A673 (cell line): ENCODE measurements around the gene FLYWCH1. TPM values are rescaled to one million over a fixed set of nuclear protein-coding genes. Genes with fewer than 3 reads are reported as not detected.
A peak's percentile ranks its signal among the peaks of the same experiment; 100 is the strongest.

ENCODE experiments used
- BruUV-seq: library from RNA; stranded (reverse); fragments of 400-500 nt; replicated peaks from 2 replicates; lab custom pipeline; 2021; lab: Mats Ljungman, UMichigan
- CTCF ChIA-PET: fragments of 300-600 bp; sonication (Branson Sonifier 250); formaldehyde crosslinking; loops from one replicate; lab custom pipeline; 2022; ENCODE audit warnings: antibody characterized with exemption; lab: Charles Lee
- POLR2A ChIA-PET: fragments of 300-600 bp; sonication (Branson Sonifier 250); formaldehyde crosslinking; loops from one replicate; lab custom pipeline; 2022; ENCODE audit warnings: antibody characterized with exemption; ENCODE audit not compliant: low non-redundant PET; lab: Charles Lee
- DNase-seq: peaks from one replicate; pipeline ENCODE4 v3.0.0-alpha.2; 2015; ENCODE audit warnings: low spot score
- H3K27ac ChIP-seq: fragments of 200-600 bp; sonication (generic); 2 replicates; pipeline ENCODE4 v1.5.1; 2016; ENCODE audit warnings: mixed run types, low read depth, mild to moderate bottlenecking, mixed read lengths, antibody characterized with exemption, low read length; ENCODE audit not compliant: poor library complexity, severe bottlenecking
- H3K27me3 ChIP-seq: fragments of 200-600 bp; sonication (generic); replicated peaks from 2 replicates; pipeline ENCODE4 v1.6.1; 2017; ENCODE audit warnings: mixed run types, low read depth, mild to moderate bottlenecking, mixed read lengths, antibody characterized with exemption, low read length; ENCODE audit not compliant: insufficient read depth, poor library complexity
- H3K36me3 ChIP-seq: fragments of 200-600 bp; sonication (generic); 2 replicates; pipeline ENCODE4 v1.6.1; 2016; ENCODE audit warnings: mixed run types, mild to moderate bottlenecking, mixed read lengths, antibody characterized with exemption, low read length; ENCODE audit not compliant: insufficient read depth, poor library complexity, severe bottlenecking
- H3K4me1 ChIP-seq: fragments of 200-600 bp; sonication (generic); 2 replicates; pipeline ENCODE4 v1.6.1; 2017; ENCODE audit warnings: mixed run types, mild to moderate bottlenecking, mixed read lengths, antibody characterized with exemption, low read length; ENCODE audit not compliant: insufficient read depth, poor library complexity, severe bottlenecking
- H3K4me3 ChIP-seq: fragments of 200-600 bp; sonication (generic); 2 replicates; pipeline ENCODE4 v1.5.1; 2016; ENCODE audit warnings: low read depth, mixed run types, mild to moderate bottlenecking, mixed read lengths, low read length; ENCODE audit not compliant: poor library complexity, severe bottlenecking
- H3K9me3 ChIP-seq: fragments of 200-600 bp; sonication (generic); 2 replicates; pipeline ENCODE4 v1.6.1; 2016; ENCODE audit warnings: mixed run types, low read depth, mild to moderate bottlenecking, mixed read lengths, antibody characterized with exemption, low read length; ENCODE audit not compliant: poor library complexity, severe bottlenecking
- EZH2 ChIP-seq: fragments of 200-600 bp; sonication (generic); IDR thresholded peaks from 2 replicates; pipeline ENCODE4 v1.6.1; 2017; ENCODE audit warnings: borderline replicate concordance, low read depth, mild to moderate bottlenecking, mixed read lengths, antibody characterized with exemption, low read length; ENCODE audit not compliant: poor library complexity, severe bottlenecking
- intact Hi-C: fragments of 100-400 bp; cut with micrococcal nuclease; formaldehyde crosslinking; loops from one replicate; pipeline ENCODE4 v1.10.0; 2022; ENCODE audit not compliant: unreplicated experiment
- total RNA-seq: library from RNA; stranded (reverse); gene quantifications from 2 replicates; pipeline ENCODE4 v1.2.3, GENCODE V29; 2021
- TF ChIP-seq, protein P1 (sequence below): fragments of 300-800, 200-600 bp; sonication (generic); conservative IDR thresholded peaks from 2 replicates; pipeline ENCODE4 v1.5.1; 2017; ENCODE audit warnings: low read depth, mild to moderate bottlenecking, antibody characterized with exemption, low read length, moderate library complexity, mixed read lengths

Gene FLYWCH1
- total RNA-seq, 1 experiment from 2014 or later: 46.8 TPM

DNA sequence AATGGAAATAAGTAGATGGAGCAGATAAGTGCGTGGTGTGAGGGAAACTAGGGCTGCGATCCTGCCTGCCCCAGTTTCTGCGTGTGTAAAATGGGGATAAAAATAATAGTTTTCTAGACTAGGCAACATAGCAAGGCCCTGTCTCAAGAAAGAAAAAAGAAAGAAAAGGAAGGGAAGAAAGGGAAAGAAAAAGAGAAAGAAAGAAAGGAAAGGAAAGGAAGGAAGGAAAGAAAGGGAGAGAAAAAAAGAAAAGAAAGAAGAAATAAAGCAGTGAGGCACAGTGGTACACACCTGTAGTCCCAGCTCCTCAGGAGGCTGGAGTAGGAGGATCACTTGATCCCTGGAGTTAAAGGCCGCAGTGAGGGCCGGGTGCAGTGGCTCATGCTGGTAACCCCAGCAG lies 70.7 kb downstream of the FLYWCH1 start:
- no peaks in the 10 kb centered on the region for H3K36me3 ChIP-seq
- H3K27ac ChIP-seq: no peak overlapping the region
- ChIA-PET POLR2A (interaction anchor here (0.7 kb wide), 1 partner anchor 18 kb away, joined by 12 read pairs; no protein-coding TSS in a partner anchor), CTCF (interaction anchor here (0.7 kb wide), 1 partner anchor 318 kb away, joined by 7 read pairs; no protein-coding TSS in a partner anchor)
- no TSS peak for BruUV-seq
- no peak for DNase-seq
- no peak overlapping the region for H3K4me3 ChIP-seq
- H3K4me1 ChIP-seq: peaks cover 10% of the 10 kb centered on the region
- TF ChIP-seq EZH2: no peak
- TF ChIP-seq, protein P1, sequence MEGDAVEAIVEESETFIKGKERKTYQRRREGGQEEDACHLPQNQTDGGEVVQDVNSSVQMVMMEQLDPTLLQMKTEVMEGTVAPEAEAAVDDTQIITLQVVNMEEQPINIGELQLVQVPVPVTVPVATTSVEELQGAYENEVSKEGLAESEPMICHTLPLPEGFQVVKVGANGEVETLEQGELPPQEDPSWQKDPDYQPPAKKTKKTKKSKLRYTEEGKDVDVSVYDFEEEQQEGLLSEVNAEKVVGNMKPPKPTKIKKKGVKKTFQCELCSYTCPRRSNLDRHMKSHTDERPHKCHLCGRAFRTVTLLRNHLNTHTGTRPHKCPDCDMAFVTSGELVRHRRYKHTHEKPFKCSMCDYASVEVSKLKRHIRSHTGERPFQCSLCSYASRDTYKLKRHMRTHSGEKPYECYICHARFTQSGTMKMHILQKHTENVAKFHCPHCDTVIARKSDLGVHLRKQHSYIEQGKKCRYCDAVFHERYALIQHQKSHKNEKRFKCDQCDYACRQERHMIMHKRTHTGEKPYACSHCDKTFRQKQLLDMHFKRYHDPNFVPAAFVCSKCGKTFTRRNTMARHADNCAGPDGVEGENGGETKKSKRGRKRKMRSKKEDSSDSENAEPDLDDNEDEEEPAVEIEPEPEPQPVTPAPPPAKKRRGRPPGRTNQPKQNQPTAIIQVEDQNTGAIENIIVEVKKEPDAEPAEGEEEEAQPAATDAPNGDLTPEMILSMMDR: no peak
- H3K9me3 ChIP-seq: no peaks in the 10 kb centered on the region
- intact Hi-C loops: no loop called here
- no peaks in the 10 kb centered on the region for H3K27me3 ChIP-seq

DNA sequence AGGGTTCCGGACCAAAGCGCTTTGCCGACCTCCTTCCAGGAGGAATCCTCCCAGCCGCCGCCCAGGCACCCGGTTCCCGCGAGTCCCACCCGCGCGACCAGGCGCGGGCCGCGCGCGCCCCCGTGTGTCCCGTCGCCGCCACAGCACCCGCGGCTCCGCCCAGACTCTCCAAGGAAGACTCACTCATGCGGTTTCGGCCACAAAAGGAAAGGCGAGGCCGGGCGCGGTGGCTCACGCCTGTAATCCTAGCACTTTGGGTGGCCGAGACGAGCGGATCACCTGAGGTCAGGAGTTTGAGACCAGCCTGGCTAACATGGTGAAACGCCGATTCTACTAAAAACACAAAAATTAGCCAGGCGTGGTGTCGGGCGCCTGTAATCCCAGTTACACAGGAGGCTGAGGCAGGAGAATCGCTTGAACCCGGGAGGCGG lies 72.0 kb downstream of the FLYWCH1 start:
- CTCF ChIA-PET: no interaction called here
- no TSS peak for BruUV-seq
- intact Hi-C loops: no loop called here
- DNase-seq: peak; percentile 88
- no peaks in the 10 kb centered on the region for H3K36me3 ChIP-seq
- POLR2A ChIA-PET: no interaction called here
- H3K4me1 ChIP-seq: peaks cover 10% of the 10 kb centered on the region
- no peak overlapping the region for H3K4me3 ChIP-seq
- TF ChIP-seq, protein P1: peak; percentile 72
- no peak for TF ChIP-seq EZH2
- H3K9me3 ChIP-seq: no peaks in the 10 kb centered on the region
- no peak overlapping the region for H3K27ac ChIP-seq
- no peaks in the 10 kb centered on the region for H3K27me3 ChIP-seq

DNA sequence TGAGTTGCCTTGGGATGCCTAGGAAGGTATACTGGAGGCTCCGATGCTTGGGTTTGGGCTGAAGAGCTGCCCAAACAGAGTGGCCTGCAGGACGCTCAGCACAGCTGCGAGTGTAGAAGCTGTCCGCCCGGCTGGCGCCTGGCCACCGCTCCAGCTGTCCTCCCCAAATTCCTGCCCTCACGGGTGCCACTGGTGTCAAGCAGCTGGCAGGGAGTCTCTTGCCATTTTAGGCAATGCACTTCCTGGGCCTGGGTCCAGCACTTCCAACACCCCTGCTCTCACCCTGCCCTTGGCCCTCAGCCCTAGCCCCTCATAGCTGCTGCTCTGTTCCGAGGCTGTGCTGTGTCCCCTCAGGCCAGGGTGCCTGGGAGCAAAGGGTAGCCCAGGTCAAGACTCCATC lies 73.7 kb downstream of the FLYWCH1 start:
- ChIA-PET CTCF (no interaction called here), POLR2A (no interaction called here)
- intact Hi-C loops: no loop called here
- no TSS peak for BruUV-seq
- no peak for DNase-seq
- TF ChIP-seq EZH2: no peak
- TF ChIP-seq, protein P1: no peak
- no peaks in the 10 kb centered on the region for H3K27me3 ChIP-seq
- H3K9me3 ChIP-seq: no peaks in the 10 kb centered on the region
- H3K4me1 ChIP-seq: peaks cover 4% of the 10 kb centered on the region
- no peak overlapping the region for H3K27ac ChIP-seq
- no peak overlapping the region for H3K4me3 ChIP-seq
- no peaks in the 10 kb centered on the region for H3K36me3 ChIP-seq
